HG02970 (cell line): ENCODE data around the gene CPLX4.
"Not testable (repeated sequence)": the region's sequence is repeated elsewhere in the genome, so short reads cannot be mapped to it uniquely, and the experiment has no call there.

Experiments used
- ATAC-seq: cut with Tn5 transposase; IDR thresholded peaks from one replicate; pipeline ENCODE4 v1.9.1; 2021; ENCODE audit warnings: mild to moderate bottlenecking, moderate library complexity, moderate number of reproducible peaks; ENCODE audit not compliant: unreplicated experiment, low FRiP score

CPLX4 gene

DNA sequence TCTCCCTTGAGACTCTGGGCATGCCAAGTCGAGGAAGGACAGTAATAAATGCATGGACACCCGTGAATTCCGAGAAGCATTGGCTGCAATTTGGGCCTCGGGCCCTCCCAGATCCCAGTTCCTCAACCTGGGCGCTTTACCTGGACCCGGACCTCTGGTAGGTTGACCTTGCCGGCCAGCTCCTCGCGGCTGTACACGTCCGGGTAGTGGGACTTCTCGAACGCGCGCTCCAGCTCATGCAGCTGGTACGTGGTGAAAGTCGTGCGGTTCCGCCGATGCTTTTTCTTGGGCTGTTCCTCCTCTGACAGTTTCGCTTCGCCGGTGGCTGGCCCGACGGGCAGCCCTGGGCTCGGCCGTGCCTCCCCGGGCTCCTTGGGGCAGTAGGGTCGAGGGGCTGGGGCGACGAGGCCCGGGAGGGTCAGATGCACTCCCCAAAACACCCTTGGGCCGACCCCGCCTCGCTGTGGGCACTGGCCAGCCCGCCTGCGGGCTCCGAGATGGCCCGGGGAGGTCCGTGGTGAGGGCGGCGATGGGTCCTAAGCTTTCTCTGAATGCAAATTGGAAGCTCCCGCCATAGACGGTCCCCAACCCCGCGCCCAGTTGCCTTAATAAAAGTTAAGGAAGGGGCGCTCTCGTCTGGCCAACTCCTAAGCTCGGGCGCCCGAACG, 46.1 kb downstream of the CPLX4 start:
- no peak for ATAC-seq

DNA sequence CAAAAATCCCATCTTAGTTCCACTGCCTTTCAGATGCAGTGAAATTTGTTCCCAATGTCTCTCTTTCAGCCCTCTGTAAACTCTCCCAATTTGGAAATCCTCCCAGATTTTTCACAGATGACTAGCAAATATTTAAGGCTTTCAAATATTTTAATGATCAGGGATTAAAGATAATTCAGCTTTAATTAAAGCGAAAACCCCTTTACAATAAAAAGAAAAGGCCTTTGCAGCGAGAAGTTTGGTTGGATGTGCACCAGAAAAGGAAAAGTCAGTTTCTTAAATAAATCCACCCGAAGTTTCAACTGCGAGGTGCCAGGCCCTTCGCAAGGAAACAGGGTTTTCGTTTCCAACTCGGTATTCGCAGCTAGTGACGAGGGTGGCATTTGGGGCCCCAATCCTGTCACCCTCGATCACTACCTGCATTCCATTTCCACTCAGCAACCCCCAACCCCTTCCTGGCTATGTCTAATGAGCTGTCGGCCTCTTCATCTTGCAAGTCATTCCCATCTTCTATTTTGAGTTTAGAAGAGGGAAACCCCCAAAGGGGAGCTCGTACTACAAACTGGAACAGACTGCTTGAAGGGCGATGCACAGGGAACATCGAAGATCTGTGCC, 46.7 kb downstream of the CPLX4 start:
- ATAC-seq, result no peak

- ATAC-seq, result no peak
Observed at GRCh38 chr18:59270689-59271257, 47.7 kb downstream of the CPLX4 start.

GRCh38 chr18:59269563-59270119, 48.8 kb downstream of the CPLX4 start:
- no peak for ATAC-seq

DNA sequence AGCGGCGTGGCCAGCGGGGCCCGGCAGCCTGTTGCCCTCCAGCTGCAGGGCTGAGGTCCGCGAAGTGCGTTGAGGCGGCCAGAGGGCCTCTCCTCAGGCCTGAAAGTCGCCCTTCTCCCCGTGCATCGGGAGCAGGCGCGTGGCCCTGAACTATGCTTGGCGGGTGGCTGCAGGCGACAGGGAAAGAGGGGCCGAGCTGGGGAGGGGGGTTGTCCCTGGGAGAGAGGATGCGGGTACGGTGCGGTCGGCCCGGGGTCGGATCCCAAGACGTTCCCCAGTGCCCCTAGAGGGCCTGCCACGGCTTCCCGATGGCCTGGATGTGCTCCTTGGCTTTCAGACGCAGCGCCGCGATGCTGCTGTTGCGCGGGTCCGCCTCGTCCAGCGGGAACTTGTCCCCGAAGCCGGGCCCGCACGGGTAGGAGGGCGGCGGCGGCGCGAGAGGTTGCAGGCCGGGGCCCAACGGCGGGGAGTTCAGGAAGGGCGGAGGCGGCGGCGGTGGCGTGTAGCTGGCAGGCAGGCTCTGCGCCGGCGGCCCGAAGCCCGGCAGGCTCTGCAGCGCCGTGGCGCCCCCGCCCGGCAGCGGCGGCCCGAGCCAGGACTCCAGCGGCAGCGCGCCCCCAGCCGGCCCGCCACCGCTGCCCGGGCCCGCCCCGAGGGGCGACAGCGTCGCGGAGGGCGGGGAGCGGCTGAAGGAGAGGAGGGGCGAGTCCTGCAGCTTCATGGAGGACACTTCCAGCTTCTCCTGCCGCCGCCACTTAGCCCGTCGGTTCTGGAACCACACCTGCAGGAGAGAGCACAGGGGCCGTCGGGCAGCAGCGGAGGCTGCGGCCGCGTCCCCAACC, 49.5 kb downstream of the CPLX4 start:
- ATAC-seq, result no peak

DNA sequence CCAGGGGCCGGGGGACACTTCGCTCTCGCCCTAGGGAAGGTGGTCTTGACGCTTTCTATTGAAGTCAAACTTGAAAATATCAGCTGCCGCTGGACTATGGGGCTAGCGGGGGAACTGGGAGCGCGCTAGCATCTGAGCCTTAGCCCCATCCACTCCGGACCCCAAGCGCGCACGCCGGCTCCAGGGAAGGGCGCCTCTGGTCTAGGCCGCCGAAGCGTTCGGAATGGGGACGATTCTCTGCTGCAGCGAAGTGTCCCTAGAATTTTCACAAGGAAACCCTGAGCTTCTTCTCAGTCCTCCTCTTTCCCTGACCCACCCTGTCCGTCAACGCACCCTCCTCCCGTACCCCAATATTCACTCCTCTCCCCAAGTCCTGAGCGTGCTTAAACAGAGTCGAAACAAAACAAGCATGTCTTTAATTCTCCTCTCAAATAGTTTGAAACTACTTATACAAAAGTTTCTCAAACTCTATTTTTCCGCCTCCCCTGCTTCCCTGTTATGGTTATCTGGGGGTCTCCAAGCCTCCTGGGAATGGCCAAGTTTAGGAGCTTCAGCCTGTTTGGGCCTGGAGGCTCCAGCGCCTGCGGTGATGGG, 50.2 kb downstream of the CPLX4 start:
- ATAC-seq, result no peak

GRCh38 chr18:59267503-59268126, 50.8 kb downstream of the CPLX4 start:
- no peak for ATAC-seq

- no peak for ATAC-seq
Observed at GRCh38 chr18:59266886-59267502, 51.5 kb downstream of the CPLX4 start.

GRCh38 chr18:59266459-59266858, 52.0 kb downstream of the CPLX4 start:
- no peak for ATAC-seq

DNA sequence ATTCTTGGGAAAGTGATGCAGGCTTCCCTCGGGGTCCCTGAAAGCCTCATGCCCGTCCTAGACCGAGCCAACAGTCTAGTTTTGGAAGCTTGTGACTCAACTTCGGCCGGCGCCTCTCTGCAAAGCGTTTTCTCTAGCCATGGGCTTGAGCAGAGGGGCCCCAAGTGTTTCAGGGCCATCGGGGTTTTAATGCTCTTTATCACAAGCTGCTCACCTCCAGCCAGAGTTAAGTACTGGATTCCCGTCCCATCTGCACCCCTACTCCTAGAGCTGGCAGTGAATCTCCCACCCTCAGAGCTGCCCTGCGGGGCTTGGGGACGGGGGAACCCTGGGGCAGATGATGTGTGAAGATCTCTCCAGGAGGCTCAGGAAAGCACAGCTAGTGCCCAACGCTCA, 52.5 kb downstream of the CPLX4 start:
- no peak for ATAC-seq

GRCh38 chr18:59265246-59265973, 53.0 kb downstream of the CPLX4 start:
- ATAC-seq, result no peak

- ATAC-seq, result no peak
Observed at GRCh38 chr18:59264651-59265245, 53.7 kb downstream of the CPLX4 start.

- ATAC-seq, result no peak
Observed at GRCh38 chr18:59264121-59264571, 54.3 kb downstream of the CPLX4 start.

DNA sequence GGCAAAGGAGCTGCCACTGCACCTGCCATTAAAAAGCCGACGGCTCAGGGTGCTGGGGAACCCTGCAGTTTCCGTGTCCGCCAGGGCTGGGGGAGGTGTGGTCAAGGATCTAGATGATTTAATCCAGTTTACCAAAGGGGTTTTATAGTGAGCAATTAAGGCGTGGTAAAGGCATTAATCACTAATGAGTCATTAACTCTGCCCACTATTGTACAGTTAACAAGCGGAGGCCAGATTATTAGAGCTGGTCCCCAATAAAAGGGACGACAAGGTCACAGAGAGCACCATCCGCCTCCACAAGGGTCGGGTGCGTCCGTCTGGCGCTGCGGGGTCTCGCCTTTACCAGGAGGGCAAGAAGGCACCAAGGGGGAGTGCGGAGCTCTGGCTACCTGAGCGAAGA, 54.8 kb downstream of the CPLX4 start:
- no peak for ATAC-seq

DNA sequence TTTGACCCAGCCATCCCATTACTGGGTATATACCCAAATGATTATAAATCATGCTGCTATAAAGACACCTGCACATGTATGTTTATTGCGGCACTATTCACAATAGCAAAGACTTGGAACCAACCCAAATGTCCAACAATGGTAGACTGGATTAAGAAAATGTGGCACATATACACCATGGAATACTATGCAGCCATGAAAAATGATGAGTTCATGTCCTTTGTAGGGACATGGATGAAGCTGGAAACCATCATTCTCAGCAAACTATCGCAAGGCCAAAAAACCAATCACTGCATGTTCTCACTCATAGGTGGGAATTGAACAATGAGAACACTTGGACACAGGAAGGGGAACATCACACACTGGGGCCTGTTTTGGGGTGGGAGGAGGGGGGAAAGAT, 56.2 kb downstream of the CPLX4 start:
- not testable (repeated sequence) for ATAC-seq

GRCh38 chr18:59261842-59262241, 56.6 kb downstream of the CPLX4 start:
- ATAC-seq, result not testable (repeated sequence)

- ATAC-seq, result not testable (repeated sequence)
Observed at GRCh38 chr18:59255491-59255890, 63.0 kb downstream of the CPLX4 start.

DNA sequence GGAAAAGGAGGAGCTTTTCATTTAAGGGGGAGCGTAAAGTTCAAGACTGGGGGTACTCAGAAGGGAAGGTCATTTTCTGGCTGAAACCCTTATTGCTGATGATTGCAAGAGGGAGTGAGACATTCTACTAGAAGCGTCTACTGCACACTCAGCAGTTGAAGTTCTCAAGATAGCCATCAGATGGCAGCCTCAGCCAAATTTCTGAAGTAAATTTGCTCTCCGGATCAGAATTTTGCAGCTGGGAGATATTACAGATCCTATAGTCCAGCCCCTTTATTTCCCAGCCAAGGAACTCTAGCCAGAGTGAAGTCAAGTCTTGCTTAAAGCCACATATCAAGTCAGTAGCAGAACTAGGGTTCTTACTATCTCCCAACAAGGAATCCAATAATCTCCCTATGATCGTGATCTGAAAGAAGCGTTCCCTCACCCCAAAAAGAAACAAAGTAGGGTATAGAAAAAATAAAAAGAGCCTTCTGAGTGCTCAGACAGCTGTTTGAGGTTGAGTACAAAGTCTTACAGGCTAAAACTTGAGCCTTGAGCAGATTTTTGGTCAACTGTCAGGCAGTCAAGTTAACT, 69.2 kb downstream of the CPLX4 start:
- ATAC-seq, result no peak
